BLaER1 treated with 17β-estradiol and CSF1 and Interleukin-3, amounts not matched to agents 10 nM and 100 nM (cell line): ENCODE data around the gene NHSL2.

Source experiments
- H3K27ac ChIP-seq, 11 experiments: shearing (Covaris generic); formaldehyde crosslinking; 2 replicates each; pipeline ENCODE4 v1.8.1; 2022
- H3K27me3 ChIP-seq, 11 experiments: shearing (Covaris generic); formaldehyde crosslinking; 2 replicates each; pipeline ENCODE4 v1.8.1; 2022
- H3K36me3 ChIP-seq, 11 experiments: shearing (Covaris generic); formaldehyde crosslinking; 2 replicates each; pipeline ENCODE4 v1.8.1; 2022
- H3K4me1 ChIP-seq, 10 experiments: shearing (Covaris generic); formaldehyde crosslinking; 2 replicates each; pipeline ENCODE4 v1.8.1; 2022
- H3K4me2 ChIP-seq, 11 experiments: shearing (Covaris generic); formaldehyde crosslinking; 2 replicates each; pipeline ENCODE4 v1.8.1; 2022
- H3K4me3 ChIP-seq, 10 experiments: shearing (Covaris generic); formaldehyde crosslinking; 2 replicates each; pipeline ENCODE4 v1.8.1; 2022
- H3K9ac ChIP-seq, 11 experiments: shearing (Covaris generic); formaldehyde crosslinking; 2 replicates each; pipeline ENCODE4 v1.8.1; 2022
- H3K9me3 ChIP-seq, 11 experiments: shearing (Covaris generic); formaldehyde crosslinking; replicated peaks in 1 of 11; 2 replicates each; pipeline ENCODE4 v1.8.1; 2022
- H4K20me1 ChIP-seq, 11 experiments: shearing (Covaris generic); formaldehyde crosslinking; 2 replicates each; pipeline ENCODE4 v1.8.1; 2022
- Cebpa-rat ChIP-seq, 11 experiments: shearing (Covaris generic); IDR thresholded peaks; 2 replicates each; pipeline ENCODE4 v1.8.1; 2022

The NHSL2 gene

DNA sequence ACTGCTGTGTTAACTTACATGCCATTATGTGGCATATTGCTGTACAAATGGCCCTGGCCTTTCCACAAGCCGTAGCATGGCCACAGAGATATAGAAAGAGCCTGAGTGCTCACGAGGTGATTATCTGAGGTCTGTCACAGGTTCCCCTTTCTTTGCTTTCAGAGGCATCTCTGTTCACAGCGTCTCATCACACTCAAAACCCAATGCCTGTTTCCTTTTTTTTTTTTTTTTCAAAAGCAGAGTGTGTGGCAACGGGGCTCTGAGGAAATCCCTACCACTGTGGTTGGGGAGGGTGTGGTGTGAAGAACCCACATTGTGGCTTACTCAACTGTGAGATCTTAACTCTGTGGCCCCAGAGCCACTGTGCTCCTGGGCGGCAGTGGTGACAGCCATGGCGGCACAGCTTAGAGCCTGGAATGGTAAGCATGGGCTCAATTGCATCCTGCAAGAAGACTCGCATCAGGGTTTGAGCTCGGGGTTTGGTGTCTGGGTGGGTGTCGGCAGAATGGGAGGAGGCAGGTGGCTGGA, 190.2 kb downstream of the NHSL2 start:
- H3K9ac ChIP-seq = peak overlapping the region in 10 of 11 experiments; percentile 10 to 89 (median 78); a peak in 18 of 22 replicates
- peaks cover 16 to 99% (median 68%) of the 10 kb centered on the region in 10 experiments for H3K4me1 ChIP-seq
- peak; percentile 66 to 95 (median 86); a peak in 21 of 22 replicates for TF ChIP-seq Cebpa-rat (IDR thresholded peaks at IDR 0.05)
- H4K20me1 ChIP-seq = peaks cover 0 to 15% (median 0%) of the 10 kb centered on the region in 11 experiments; a peak in 6 of 22 replicates
- peak overlapping the region in 7 of 10 experiments; percentile 44 to 71 (median 55); a peak in 13 of 20 replicates for H3K4me3 ChIP-seq
- H3K36me3 ChIP-seq = no peaks in the 10 kb centered on the region
- H3K27ac ChIP-seq = peak overlapping the region in 10 of 11 experiments; percentile 45 to 97 (median 88); a peak in 19 of 22 replicates
- H3K27me3 ChIP-seq = peaks cover 61 to 94% (median 83%) of the 10 kb centered on the region in 11 experiments
- H3K9me3 ChIP-seq = peaks cover 0 to 6% (median 0%) of the 10 kb centered on the region in 11 experiments; a peak in 1 of 22 replicates
- peak overlapping the region; percentile 42 to 95 (median 87) for H3K4me2 ChIP-seq

DNA sequence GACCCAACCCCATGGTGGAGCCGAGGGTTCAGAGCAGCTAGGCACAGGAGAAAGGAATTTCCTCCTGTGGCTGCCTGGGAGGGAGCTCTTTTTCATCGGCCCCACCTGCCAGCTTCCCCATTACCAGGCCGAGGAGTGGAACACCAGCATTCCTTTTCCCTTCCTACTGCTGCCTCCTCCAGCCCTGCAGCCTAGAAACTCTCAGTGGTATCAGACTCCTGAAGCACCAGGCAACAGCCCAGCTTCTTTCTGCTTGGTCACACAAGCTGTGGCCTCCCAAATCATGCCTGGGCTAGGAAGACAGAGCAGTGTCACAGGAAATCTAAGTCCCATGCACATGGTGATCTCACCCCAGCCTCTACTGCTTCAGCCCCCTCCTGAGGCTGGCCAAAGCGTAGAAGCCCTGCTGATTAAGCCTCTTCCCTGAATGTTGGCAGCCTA, 191.0 kb downstream of the NHSL2 start:
- TF ChIP-seq Cebpa-rat (IDR thresholded peaks at IDR 0.05) = no peak
- Histone ChIP-seq H3K27ac (peak overlapping the region in 10 of 11 experiments; percentile 45 to 97 (median 88); a peak in 19 of 22 replicates), H3K36me3 (no peaks in the 10 kb centered on the region), H3K4me2 (peak overlapping the region; percentile 42 to 95 (median 87)), H4K20me1 (peaks cover 0 to 15% (median 0%) of the 10 kb centered on the region in 11 experiments; a peak in 6 of 22 replicates), H3K4me1 (peaks cover 16 to 93% (median 64%) of the 10 kb centered on the region in 10 experiments), H3K27me3 (peaks cover 58 to 86% (median 77%) of the 10 kb centered on the region in 11 experiments), H3K4me3 (peak overlapping the region in 7 of 10 experiments; percentile 44 to 71 (median 55); a peak in 13 of 20 replicates), H3K9ac (peak overlapping the region in 10 of 11 experiments; percentile 14 to 89 (median 78); a peak in 16 of 22 replicates), H3K9me3 (peaks cover 0 to 6% (median 0%) of the 10 kb centered on the region in 11 experiments; a peak in 1 of 22 replicates)

DNA sequence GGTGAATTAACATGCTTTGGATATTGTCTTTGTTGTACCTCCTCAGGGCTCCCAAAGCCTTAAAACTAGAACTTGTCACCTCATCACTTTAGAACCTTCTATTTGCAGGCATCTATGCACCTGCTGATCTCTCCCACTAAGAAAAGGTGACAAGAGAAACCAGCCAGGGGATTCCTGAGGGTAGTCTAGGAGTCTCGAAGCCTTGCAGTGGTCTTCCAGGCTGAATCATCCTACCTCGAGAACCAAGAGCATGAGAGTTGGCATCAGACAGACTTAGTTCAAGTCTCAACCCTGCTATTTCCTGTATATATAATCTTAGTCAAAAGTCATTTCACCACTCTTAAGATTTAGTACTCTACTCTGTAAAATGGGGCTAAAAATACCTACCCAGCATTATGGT, 191.5 kb downstream of the NHSL2 start:
- H3K27ac ChIP-seq = peak overlapping the region in 6 of 11 experiments; percentile 86 to 97 (median 94); a peak in 11 of 22 replicates
- no peak for TF ChIP-seq Cebpa-rat (IDR thresholded peaks at IDR 0.05)
- peak overlapping the region in 5 of 11 experiments; percentile 61 to 89 (median 88); a peak in 8 of 22 replicates for H3K9ac ChIP-seq

GRCh38 chrX:72102760-72103159, 192.1 kb downstream of the NHSL2 start:
- Histone ChIP-seq H3K4me3 (peak overlapping the region in 2 of 10 experiments; percentile 37 to 40; a peak in 3 of 20 replicates), H3K36me3 (no peaks in the 10 kb centered on the region), H3K27me3 (peaks cover 59 to 81% (median 73%) of the 10 kb centered on the region in 11 experiments), H4K20me1 (peaks cover 0 to 15% (median 0%) of the 10 kb centered on the region in 11 experiments; a peak in 6 of 22 replicates), H3K9me3 (peaks cover 0 to 6% (median 0%) of the 10 kb centered on the region in 11 experiments; a peak in 1 of 22 replicates), H3K4me2 (peak overlapping the region in 6 of 11 experiments; percentile 61 to 95 (median 90); a peak in 11 of 22 replicates), H3K4me1 (peaks cover 16 to 89% (median 60%) of the 10 kb centered on the region in 10 experiments), H3K27ac (peak overlapping the region in 4 of 11 experiments; percentile 2 to 95 (median 28); a peak in 5 of 22 replicates), H3K9ac (no peak overlapping the region)
- TF ChIP-seq Cebpa-rat (IDR thresholded peaks at IDR 0.05) = no peak

More for the DNA sequence above, 191.5 kb downstream of the NHSL2 start:
- peaks cover 0 to 6% (median 0%) of the 10 kb centered on the region in 11 experiments; a peak in 1 of 22 replicates for H3K9me3 ChIP-seq
- no peaks in the 10 kb centered on the region for H3K36me3 ChIP-seq
- peak overlapping the region in 10 of 11 experiments; percentile 67 to 95 (median 88); a peak in 18 of 22 replicates for H3K4me2 ChIP-seq
- peaks cover 16 to 89% (median 60%) of the 10 kb centered on the region in 10 experiments for H3K4me1 ChIP-seq
- H4K20me1 ChIP-seq = peaks cover 0 to 15% (median 0%) of the 10 kb centered on the region in 11 experiments; a peak in 6 of 22 replicates
- H3K27me3 ChIP-seq = peaks cover 58 to 81% (median 73%) of the 10 kb centered on the region in 11 experiments
- H3K4me3 ChIP-seq = peak overlapping the region in 6 of 10 experiments; percentile 44 to 71 (median 58); a peak in 9 of 20 replicates

DNA sequence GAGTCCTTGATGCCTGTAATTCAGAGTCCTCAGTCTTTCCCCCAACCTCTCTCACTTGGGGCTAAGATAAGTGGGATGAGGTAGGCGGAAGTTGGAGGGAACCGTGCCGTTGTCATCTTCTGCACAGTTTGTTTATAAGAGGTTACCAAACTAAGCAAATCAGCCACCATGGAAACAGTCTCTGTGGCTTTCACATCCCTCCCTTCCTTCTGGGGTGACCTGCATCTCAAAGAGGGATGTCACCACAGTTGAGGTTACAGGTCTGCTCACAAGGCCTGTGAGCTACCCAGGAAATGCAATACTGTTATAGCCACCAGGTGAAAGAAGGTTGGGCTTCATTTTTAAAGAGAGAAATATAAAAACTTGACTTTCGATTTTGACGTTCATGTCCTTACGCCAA, 194.8 kb downstream of the NHSL2 start:
- TF ChIP-seq Cebpa-rat (IDR thresholded peaks at IDR 0.05) = no peak

DNA sequence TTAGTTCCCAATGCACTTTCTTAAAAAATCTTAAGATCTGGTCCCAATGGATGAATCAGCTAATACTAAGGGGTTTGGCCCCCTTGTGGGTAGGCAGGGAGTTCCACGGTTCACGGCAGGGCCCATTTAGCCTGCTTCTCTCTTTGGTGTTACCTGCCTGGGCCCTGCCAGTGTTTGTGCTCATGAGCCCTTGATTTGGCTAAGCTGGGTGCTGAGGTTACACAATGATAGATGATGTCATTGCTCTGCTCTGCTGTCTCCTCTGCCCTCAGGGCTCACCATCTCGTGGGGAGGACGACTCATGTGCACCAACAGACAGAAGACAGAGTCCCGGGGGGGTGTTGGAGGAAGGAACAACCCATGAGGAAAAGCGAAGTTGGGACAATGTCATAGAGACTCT, 196.7 kb downstream of the NHSL2 start:
- peaks cover 0 to 12% (median 0%) of the 10 kb centered on the region in 11 experiments; a peak in 3 of 22 replicates for H4K20me1 ChIP-seq
- no peak overlapping the region for H3K9ac ChIP-seq

More for the DNA sequence above, 194.8 kb downstream of the NHSL2 start:
- Histone ChIP-seq H3K9me3 (no peaks in the 10 kb centered on the region; a peak in 1 of 22 replicates), H3K27ac (peak overlapping the region in 3 of 11 experiments; percentile 23 to 43 (median 29); a peak in 3 of 22 replicates), H3K4me2 (peak overlapping the region in 5 of 11 experiments; percentile 2 to 93 (median 86); a peak in 9 of 22 replicates), H3K36me3 (no peaks in the 10 kb centered on the region), H3K4me1 (peaks cover 13 to 90% (median 59%) of the 10 kb centered on the region in 10 experiments), H3K9ac (no peak overlapping the region), H3K27me3 (peaks cover 66 to 87% (median 82%) of the 10 kb centered on the region in 11 experiments), H4K20me1 (peaks cover 0 to 14% (median 0%) of the 10 kb centered on the region in 11 experiments; a peak in 6 of 22 replicates), H3K4me3 (no peak overlapping the region)

DNA sequence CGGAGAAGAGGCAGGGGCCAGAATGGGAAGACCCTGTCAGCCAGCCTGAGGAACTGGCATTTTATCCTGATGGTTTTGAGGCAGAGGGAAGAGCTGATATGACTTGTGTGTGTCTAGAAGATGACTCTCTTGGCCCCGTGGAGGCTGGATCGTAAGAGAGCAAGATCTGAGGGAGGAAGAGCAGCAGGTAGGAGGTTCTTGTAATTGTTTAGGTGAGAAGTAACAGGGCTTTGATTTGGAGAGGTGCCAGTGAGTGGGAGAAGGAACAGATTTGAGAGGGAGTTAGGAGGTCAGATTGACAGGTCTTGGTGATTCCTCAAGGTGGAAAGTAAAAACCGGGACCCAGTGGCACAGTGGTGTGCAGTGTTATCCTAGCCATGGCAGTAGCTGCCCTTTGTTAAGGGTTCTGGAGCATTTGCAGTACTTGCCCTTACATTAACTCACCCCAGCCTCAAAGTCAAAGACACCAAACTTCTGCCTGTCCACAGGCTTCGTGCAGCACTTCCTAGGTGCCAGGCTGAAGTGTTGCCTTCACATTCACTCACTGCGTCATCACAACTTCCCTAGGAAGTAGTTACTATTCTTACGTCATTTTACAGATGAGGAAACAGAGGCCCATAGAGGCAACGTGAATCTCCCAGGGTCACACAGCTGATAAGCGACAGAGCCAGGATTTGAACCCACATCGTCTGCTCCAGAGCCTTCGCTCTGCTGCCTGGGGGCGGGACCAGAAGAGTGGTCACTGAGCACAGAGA, 197.4 kb downstream of the NHSL2 start:
- H3K4me2 ChIP-seq = peak overlapping the region in 9 of 11 experiments; percentile 36 to 74 (median 55); a peak in 17 of 22 replicates
- H3K4me3 ChIP-seq = 0 out of 20 replicates have a peak overlapping the region, but pooled peaks of 1 of the 10 experiments have one; percentile 24
- H3K4me1 ChIP-seq = peaks cover 0 to 83% (median 41%) of the 10 kb centered on the region in 10 experiments; a peak in 16 of 20 replicates
- H3K9ac ChIP-seq = no peak overlapping the region
- H3K36me3 ChIP-seq = no peaks in the 10 kb centered on the region
- H3K27me3 ChIP-seq = peaks cover 55 to 87% (median 85%) of the 10 kb centered on the region in 11 experiments
- H3K9me3 ChIP-seq = no peaks in the 10 kb centered on the region; a peak in 1 of 22 replicates
- H4K20me1 ChIP-seq = peaks cover 0 to 12% (median 0%) of the 10 kb centered on the region in 11 experiments; a peak in 3 of 22 replicates
- no peak for TF ChIP-seq Cebpa-rat (IDR thresholded peaks at IDR 0.05)
- peak overlapping the region in 7 of 11 experiments; percentile 1 to 63 (median 27); a peak in 9 of 22 replicates for H3K27ac ChIP-seq

More for the DNA sequence above, 196.7 kb downstream of the NHSL2 start:
- Histone ChIP-seq H3K9me3 (no peaks in the 10 kb centered on the region; a peak in 1 of 22 replicates), H3K36me3 (no peaks in the 10 kb centered on the region), H3K4me2 (peak overlapping the region in 9 of 11 experiments; percentile 36 to 74 (median 55); a peak in 17 of 22 replicates), H3K27me3 (peaks cover 55 to 87% (median 84%) of the 10 kb centered on the region in 11 experiments), H3K27ac (peak overlapping the region in 5 of 11 experiments; percentile 16 to 63 (median 38); a peak in 7 of 22 replicates), H3K4me3 (0 out of 20 replicates have a peak overlapping the region, but pooled peaks of 1 of the 10 experiments have one; percentile 24), H3K4me1 (peaks cover 0 to 83% (median 46%) of the 10 kb centered on the region in 10 experiments; a peak in 16 of 20 replicates)
- TF ChIP-seq Cebpa-rat (IDR thresholded peaks at IDR 0.05) = peak in 2 of 11 experiments; percentile 14 to 42; a peak in 1 of 22 replicates
